ENCODE measurements around the gene TCEA2.

TCEA2 gene

DNA sequence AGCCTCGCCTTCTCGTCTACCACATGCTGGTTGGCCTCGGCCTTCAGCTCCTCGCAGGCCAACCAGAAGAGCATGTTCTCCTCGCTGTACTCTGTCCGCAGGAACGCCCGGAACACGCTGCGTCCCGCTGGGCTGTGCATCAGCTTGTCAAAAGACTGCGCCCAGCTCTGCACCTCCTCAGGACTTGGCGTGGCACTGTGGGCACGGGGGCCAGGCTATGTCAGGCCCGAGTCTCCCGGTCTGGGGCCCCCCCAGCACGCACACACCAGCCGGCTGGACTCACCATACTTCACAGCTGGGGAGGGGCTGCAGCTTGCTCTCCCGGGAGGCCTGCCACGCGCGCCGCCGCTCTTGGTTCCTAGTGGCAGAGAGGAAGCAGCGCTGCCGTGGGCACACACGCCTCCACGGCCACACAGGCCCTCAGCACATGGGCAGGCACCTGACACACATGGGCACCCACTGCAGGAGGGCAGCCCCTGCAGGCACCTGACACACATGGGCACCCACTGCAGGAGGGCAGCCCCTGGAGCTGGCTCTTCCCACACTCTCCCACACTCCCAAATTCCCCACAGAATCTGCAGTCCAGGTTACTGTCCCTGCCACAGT, 11.3 kb downstream of the TCEA2 start:
- H3F3A ChIP-seq (ENCODE audit: insufficient read depth, low read length): no peaks in the 10 kb centered on the region
- H3K79me2 ChIP-seq (ENCODE audit: insufficient read depth, low read length): no peaks in the 10 kb centered on the region
- H2AFZ ChIP-seq (ENCODE audit: low read length): no peak overlapping the region
- no peaks in the 10 kb centered on the region for H3K9me2 ChIP-seq (ENCODE audit: low read depth, low read length)
- H3K27ac ChIP-seq (ENCODE audit: low read depth, low read length, poor library complexity, severe bottlenecking): no peak overlapping the region
- H3K36me3 ChIP-seq (ENCODE audit: insufficient read depth, low read length): no peaks in the 10 kb centered on the region; the same call in 1 of the 2 replicates
- H3K9me3 ChIP-seq (ENCODE audit: low read length): no peaks in the 10 kb centered on the region
- H3K4me1 ChIP-seq (ENCODE audit: insufficient read depth, low read length, severe bottlenecking): peaks cover 24% of the 10 kb centered on the region
- H3K27me3 ChIP-seq (ENCODE audit: insufficient read depth, low read length): 0 out of 2 replicates have a peak, but pooled peaks cover 4% of the 10 kb centered on the region
- H3K4me3 ChIP-seq (ENCODE audit: low read depth, low read length, poor library complexity, severe bottlenecking): no peak overlapping the region
- no peaks in the 10 kb centered on the region for H4K20me1 ChIP-seq (ENCODE audit: insufficient read depth, low read length)
- no peak overlapping the region for H3K4me2 ChIP-seq (ENCODE audit: low read length)
- TF ChIP-seq CTCF (IDR thresholded peaks at IDR 0.05; ENCODE audit: low read length) (no peak), EZH2 (IDR thresholded peaks at IDR 0.05; ENCODE audit: borderline replicate concordance, low read length) (no peak)
- no peak overlapping the region for H3K9ac ChIP-seq (ENCODE audit: low read length)

- H3K79me2 ChIP-seq (ENCODE audit: insufficient read depth, low read length): no peaks in the 10 kb centered on the region
- 0 out of 2 replicates have a peak, but pooled peaks cover 4% of the 10 kb centered on the region for H3K27me3 ChIP-seq (ENCODE audit: insufficient read depth, low read length)
- H3K9ac ChIP-seq (ENCODE audit: low read length): no peak overlapping the region
- H3K9me3 ChIP-seq (ENCODE audit: low read length): no peaks in the 10 kb centered on the region
- no peaks in the 10 kb centered on the region for H3F3A ChIP-seq (ENCODE audit: insufficient read depth, low read length)
- H2AFZ ChIP-seq (ENCODE audit: low read length): no peak overlapping the region
- TF ChIP-seq EZH2 (IDR thresholded peaks at IDR 0.05; ENCODE audit: borderline replicate concordance, low read length) (no peak), CTCF (IDR thresholded peaks at IDR 0.05; ENCODE audit: low read length) (no peak)
- H3K4me3 ChIP-seq (ENCODE audit: low read depth, low read length, poor library complexity, severe bottlenecking): no peak overlapping the region
- no peak overlapping the region for H3K27ac ChIP-seq (ENCODE audit: low read depth, low read length, poor library complexity, severe bottlenecking)
- no peaks in the 10 kb centered on the region for H4K20me1 ChIP-seq (ENCODE audit: insufficient read depth, low read length)
- H3K4me1 ChIP-seq (ENCODE audit: insufficient read depth, low read length, severe bottlenecking): peaks cover 24% of the 10 kb centered on the region
- no peak overlapping the region for H3K4me2 ChIP-seq (ENCODE audit: low read length)
- no peaks in the 10 kb centered on the region; the same call in 1 of the 2 replicates for H3K36me3 ChIP-seq (ENCODE audit: insufficient read depth, low read length)
- no peaks in the 10 kb centered on the region for H3K9me2 ChIP-seq (ENCODE audit: low read depth, low read length)
These were observed 12.0 kb downstream of the TCEA2 start for GRCh38 chr20:64074963-64075362.

DNA sequence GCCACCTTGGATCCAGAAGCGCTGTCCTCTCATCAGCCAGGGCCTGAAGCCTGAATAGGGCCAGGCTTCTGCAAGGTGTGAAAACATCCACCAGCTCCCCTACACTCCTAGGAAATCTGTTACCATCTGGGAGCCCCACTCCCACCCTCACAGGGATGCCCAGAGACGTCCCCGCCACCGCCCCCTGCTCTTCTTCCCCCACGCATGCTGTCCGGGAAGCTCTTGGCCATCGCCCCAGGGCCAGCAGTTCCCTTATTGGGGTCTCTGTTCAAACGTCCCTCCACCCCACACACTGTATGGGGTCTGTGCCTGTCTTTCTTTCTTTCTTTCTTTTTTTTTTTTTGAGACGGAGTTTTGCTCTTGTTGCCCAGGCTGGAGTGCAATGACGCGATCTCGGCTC, 12.6 kb downstream of the TCEA2 start:
- Histone ChIP-seq H4K20me1 (ENCODE audit: insufficient read depth, low read length) (no peaks in the 10 kb centered on the region), H3K9me3 (ENCODE audit: low read length) (no peaks in the 10 kb centered on the region), H3K79me2 (ENCODE audit: insufficient read depth, low read length) (no peaks in the 10 kb centered on the region), H3K27ac (ENCODE audit: low read depth, low read length, poor library complexity, severe bottlenecking) (no peak overlapping the region), H3K9ac (ENCODE audit: low read length) (no peak overlapping the region), H3F3A (ENCODE audit: insufficient read depth, low read length) (no peaks in the 10 kb centered on the region), H3K4me3 (ENCODE audit: low read depth, low read length, poor library complexity, severe bottlenecking) (no peak overlapping the region), H3K4me2 (ENCODE audit: low read length) (no peak overlapping the region), H3K4me1 (ENCODE audit: insufficient read depth, low read length, severe bottlenecking) (peaks cover 24% of the 10 kb centered on the region), H3K9me2 (ENCODE audit: low read depth, low read length) (no peaks in the 10 kb centered on the region), H3K27me3 (ENCODE audit: insufficient read depth, low read length) (0 out of 2 replicates have a peak, but pooled peaks cover 2% of the 10 kb centered on the region), H2AFZ (ENCODE audit: low read length) (no peak overlapping the region), H3K36me3 (ENCODE audit: insufficient read depth, low read length) (no peaks in the 10 kb centered on the region; the same call in 1 of the 2 replicates)
- TF ChIP-seq CTCF (IDR thresholded peaks at IDR 0.05; ENCODE audit: low read length) (no peak), EZH2 (IDR thresholded peaks at IDR 0.05; ENCODE audit: borderline replicate concordance, low read length) (no peak)

Data from OCI-LY1 (cell line).